ENCODE results near the gene ERC2.

The ERC2 gene

DNA sequence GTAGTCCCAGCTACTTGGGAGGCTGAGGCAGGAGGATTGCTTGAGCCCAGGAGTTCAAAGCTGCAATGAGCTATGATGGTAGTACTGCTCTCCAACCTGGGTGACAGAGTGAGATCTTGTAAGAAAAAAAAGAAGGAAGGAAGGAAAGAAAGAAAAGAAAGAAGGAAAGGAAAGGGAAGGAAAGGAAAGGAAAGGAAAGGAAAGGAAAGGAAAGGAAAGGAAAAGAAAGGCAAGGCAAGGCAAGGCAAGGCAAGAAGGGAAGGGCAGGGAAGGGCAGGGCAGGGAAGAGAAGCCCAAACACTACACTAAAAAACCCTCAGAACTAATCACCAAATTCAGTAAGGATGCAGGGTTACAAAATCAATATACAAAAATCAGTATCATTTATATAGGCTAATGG is 341.6 kb downstream of the ERC2 start:
- Histone ChIP-seq H3K9ac (ENCODE audit: low read depth, low read length) (no peak overlapping the region), H3K4me1 (ENCODE audit: insufficient read depth, low read length) (peaks cover 46% of the 10 kb centered on the region), H3K36me3 (ENCODE audit: insufficient read depth, low read length) (no peaks in the 10 kb centered on the region), H3K9me3 (ENCODE audit: control insufficient read depth, insufficient read depth, low read length) (no peaks in the 10 kb centered on the region)

DNA sequence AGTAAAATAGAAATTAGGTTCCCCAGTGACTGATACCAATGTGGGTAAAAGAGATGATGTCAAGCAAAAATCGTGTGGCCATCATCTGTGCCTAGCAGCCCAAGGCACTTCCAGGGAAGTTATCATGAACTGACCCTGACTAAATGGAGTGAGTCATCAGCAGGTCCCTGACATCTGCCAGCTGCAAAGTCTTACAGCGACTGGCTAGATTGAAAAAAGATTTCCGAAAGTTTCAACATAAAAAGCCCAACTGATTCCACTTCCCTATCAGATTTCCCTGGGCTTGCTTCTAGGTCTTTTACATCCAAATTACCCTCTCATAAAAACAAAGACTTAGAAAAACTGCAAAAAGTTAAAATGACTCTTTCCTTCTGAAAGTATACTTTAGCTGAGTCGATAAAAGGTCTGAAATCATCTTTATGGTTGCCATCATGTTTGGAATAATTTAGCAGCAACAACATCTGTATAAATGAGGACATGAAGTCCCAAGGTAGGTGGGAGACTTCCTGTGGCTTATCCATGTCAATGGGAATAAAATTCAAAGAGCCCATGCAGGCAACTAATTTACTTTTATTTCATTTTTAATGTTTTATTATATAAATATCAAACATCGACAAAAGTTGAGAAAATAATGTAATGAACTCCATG is 342.8 kb downstream of the ERC2 start:
- H3K4me1 ChIP-seq (ENCODE audit: insufficient read depth, low read length), result peaks cover 37% of the 10 kb centered on the region

DNA sequence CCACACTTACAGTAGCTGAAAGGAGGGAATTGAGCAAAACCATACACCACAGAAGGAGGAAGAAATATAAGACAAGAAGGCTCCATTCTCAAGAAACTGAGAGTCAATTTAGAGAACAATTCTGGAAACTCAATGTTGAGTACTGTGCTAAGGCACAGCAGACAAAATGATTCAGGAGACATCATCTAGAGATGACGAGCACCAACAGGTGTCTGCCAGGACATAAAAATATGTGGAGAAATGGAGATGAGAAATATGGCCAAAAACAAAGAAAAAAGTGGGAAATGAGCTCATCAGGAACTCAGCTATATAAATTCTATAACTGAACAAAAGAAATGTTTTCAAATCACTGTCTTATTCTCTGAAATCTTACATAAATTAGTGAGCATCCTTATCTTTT is 343.7 kb downstream of the ERC2 start:
- H3K9ac ChIP-seq (ENCODE audit: low read depth, low read length), result no peak overlapping the region
- H3K4me1 ChIP-seq (ENCODE audit: insufficient read depth, low read length), result peaks cover 36% of the 10 kb centered on the region
- no peaks in the 10 kb centered on the region for H3K36me3 ChIP-seq (ENCODE audit: insufficient read depth, low read length)
- H3K9me3 ChIP-seq (ENCODE audit: control insufficient read depth, insufficient read depth, low read length), result no peaks in the 10 kb centered on the region

More for the DNA sequence above, 342.8 kb downstream of the ERC2 start:
- Histone ChIP-seq H3K36me3 (ENCODE audit: insufficient read depth, low read length) (no peaks in the 10 kb centered on the region), H3K9ac (ENCODE audit: low read depth, low read length) (no peak overlapping the region), H3K9me3 (ENCODE audit: control insufficient read depth, insufficient read depth, low read length) (no peaks in the 10 kb centered on the region)

DNA sequence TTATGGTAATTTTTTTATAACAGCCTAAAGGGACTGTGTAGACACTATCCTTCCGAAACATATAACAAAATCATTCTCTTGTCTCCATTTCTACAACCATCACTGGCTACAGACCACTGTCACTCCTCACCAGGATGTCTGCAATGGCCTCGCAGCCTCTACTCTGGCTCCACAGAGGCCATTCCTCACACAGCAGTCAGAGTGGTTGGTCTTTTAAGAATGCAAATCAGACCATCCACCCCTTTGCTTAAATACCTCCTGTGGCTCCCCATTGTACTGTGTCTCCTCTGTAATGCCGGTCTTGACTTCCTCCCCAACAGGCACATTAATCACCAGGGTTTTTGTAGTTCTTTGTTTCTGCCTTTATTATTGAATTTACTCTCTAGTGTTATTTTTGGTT is 344.8 kb downstream of the ERC2 start:
- Histone ChIP-seq H3K9me3 (ENCODE audit: control insufficient read depth, insufficient read depth, low read length) (no peaks in the 10 kb centered on the region), H3K4me1 (ENCODE audit: insufficient read depth, low read length) (peaks cover 34% of the 10 kb centered on the region), H3K36me3 (ENCODE audit: insufficient read depth, low read length) (no peaks in the 10 kb centered on the region), H3K9ac (ENCODE audit: low read depth, low read length) (no peak overlapping the region)

DNA sequence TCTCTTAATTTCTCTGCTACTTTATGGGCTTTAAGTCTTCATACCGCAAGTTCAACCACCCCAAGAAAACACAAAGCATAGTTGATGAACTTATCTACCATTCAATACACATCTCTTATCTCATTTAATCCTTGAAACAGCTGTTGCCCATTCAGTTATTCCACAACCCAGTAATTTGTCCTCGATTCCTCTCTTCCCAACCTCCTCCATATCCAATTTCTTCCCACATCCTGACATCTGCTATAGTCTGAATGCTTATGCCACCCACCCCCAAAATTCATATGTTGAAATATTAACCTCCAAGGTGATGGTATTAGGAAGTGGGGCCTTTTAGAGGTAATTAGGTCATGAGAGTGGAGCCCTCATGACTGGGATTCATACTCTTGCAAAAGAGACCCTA is 345.4 kb downstream of the ERC2 start:
- H3K36me3 ChIP-seq (ENCODE audit: insufficient read depth, low read length), result no peaks in the 10 kb centered on the region
- peaks cover 34% of the 10 kb centered on the region for H3K4me1 ChIP-seq (ENCODE audit: insufficient read depth, low read length)
- H3K9ac ChIP-seq (ENCODE audit: low read depth, low read length), result no peak overlapping the region
- no peaks in the 10 kb centered on the region for H3K9me3 ChIP-seq (ENCODE audit: control insufficient read depth, insufficient read depth, low read length)

DNA sequence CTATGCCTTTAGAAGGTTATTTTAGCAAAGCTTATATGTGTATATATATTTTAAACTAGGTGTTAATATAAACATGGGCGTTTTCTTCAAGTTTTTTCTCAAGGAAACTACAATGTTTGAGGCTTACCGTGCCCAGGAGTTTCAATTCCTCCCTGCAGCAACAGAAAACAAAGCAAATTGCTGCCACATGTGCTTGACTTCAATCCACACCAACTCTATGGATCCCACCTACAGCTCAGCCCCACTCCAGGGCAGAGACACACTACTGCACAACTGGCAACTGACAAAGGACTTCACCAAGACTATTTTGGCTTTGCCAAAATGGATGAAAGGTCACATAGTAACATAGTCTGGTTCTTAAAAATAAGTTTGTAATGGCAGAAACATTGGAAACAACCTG is 346.6 kb downstream of the ERC2 start:
- Histone ChIP-seq H3K36me3 (ENCODE audit: insufficient read depth, low read length) (no peaks in the 10 kb centered on the region), H3K4me1 (ENCODE audit: insufficient read depth, low read length) (peaks cover 41% of the 10 kb centered on the region), H3K9me3 (ENCODE audit: control insufficient read depth, insufficient read depth, low read length) (no peaks in the 10 kb centered on the region), H3K9ac (ENCODE audit: low read depth, low read length) (no peak overlapping the region)

DNA sequence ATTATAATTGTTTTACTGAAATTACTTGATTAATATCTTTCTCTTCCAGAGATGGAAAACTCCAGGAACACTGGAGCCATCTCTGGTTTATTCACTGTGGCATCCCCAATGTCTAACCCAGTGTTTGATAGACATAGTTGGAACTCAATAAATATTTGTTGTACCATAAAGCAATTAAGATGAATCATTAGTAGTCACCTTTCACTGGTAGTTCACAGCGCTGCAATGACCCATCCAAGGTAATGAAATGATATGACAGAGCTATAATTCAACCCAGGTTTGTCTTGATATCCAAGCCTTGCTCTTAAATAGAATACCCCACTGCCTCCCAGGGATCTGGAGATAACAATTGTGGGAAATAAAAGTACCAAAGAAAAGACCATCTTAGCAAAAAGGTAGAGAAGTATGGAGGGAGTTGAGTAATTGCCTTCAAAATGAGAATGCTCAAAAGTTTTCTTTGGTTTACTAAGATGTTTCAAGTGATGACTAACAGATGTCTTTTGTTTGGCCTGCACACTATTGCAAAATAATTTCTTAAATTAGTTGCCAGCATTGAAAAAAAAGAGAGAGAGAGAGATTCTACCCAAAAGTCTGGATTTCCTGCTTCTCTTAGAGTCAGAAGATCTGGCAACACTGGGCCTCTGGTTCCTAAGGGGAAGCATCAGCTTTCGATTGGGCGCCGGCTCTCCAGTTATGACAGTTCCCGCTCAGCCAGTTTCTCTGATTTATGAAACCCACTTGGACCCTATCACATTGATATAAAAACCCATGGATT is 348.5 kb downstream of the ERC2 start:
- H3K4me1 ChIP-seq (ENCODE audit: insufficient read depth, low read length), result peaks cover 45% of the 10 kb centered on the region

DNA sequence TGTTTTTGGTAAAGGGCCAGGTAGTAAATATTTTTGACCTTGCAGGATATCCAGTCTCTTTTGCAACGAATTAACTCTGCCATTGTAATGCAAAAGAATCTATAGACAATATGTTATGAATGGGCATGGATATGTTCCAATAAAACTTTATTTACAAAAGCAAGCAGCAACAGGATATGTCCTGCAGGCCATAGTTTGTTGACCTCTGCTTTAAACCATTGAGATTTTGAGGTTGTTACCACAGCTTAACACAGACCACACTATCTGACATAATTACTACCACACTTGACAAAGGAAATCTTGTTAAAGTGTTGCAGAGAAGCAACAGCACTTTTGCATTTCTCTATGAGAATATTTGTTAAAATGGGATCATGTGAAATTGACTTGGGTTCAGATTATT is 349.3 kb downstream of the ERC2 start:
- no peaks in the 10 kb centered on the region for H3K9me3 ChIP-seq (ENCODE audit: control insufficient read depth, insufficient read depth, low read length)
- H3K9ac ChIP-seq (ENCODE audit: low read depth, low read length), result no peak overlapping the region
- no peaks in the 10 kb centered on the region for H3K36me3 ChIP-seq (ENCODE audit: insufficient read depth, low read length)
- peaks cover 45% of the 10 kb centered on the region for H3K4me1 ChIP-seq (ENCODE audit: insufficient read depth, low read length)

More for the DNA sequence above, 348.5 kb downstream of the ERC2 start:
- Histone ChIP-seq H3K36me3 (ENCODE audit: insufficient read depth, low read length) (no peaks in the 10 kb centered on the region), H3K9me3 (ENCODE audit: control insufficient read depth, insufficient read depth, low read length) (no peaks in the 10 kb centered on the region), H3K9ac (ENCODE audit: low read depth, low read length) (no peak overlapping the region)

DNA sequence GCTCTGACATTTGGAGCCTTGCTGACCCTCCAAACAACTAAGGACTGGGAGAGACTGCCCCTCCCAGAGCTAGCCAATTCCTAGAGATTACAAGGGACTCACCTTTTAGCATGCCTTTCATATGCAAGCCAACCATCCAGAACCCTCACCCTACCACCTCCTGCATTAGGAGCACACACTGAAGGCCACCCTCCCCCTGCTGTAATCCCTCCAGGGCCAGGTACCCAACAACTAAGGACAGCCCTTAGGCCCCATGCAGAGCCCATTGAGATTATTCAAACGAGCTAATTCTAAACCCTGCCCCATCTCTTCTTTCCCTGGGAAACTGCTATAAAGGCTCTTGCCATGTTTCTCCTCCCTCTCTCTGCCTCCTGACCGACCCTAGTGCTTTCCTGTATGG is 352.6 kb downstream of the ERC2 start:
- no peak overlapping the region for H3K9ac ChIP-seq (ENCODE audit: low read depth, low read length)
- peaks cover 57% of the 10 kb centered on the region for H3K4me1 ChIP-seq (ENCODE audit: insufficient read depth, low read length)
- no peaks in the 10 kb centered on the region for H3K36me3 ChIP-seq (ENCODE audit: insufficient read depth, low read length)
- H3K9me3 ChIP-seq (ENCODE audit: control insufficient read depth, insufficient read depth, low read length), result no peaks in the 10 kb centered on the region

DNA sequence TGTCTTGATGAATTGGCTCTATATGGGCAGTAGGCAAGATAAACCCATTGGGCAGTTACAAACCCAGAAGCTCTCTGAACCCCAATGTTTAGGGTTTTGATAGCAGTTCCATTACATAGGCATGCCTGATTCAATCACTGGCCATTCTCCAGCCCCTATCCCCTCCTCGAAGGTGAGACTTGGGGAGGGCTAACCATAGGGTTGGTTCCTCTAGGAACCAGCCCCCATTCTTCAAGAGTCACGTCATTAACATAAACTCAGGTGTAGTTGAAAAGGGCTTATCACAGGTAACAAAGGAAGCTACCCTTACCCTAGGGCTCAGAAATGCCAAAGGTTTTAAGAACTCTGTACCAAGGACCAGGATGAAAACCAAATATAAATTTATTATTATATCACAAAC is 353.1 kb downstream of the ERC2 start:
- Histone ChIP-seq H3K36me3 (ENCODE audit: insufficient read depth, low read length) (no peaks in the 10 kb centered on the region), H3K4me1 (ENCODE audit: insufficient read depth, low read length) (peaks cover 58% of the 10 kb centered on the region), H3K9ac (ENCODE audit: low read depth, low read length) (no peak overlapping the region)

DNA sequence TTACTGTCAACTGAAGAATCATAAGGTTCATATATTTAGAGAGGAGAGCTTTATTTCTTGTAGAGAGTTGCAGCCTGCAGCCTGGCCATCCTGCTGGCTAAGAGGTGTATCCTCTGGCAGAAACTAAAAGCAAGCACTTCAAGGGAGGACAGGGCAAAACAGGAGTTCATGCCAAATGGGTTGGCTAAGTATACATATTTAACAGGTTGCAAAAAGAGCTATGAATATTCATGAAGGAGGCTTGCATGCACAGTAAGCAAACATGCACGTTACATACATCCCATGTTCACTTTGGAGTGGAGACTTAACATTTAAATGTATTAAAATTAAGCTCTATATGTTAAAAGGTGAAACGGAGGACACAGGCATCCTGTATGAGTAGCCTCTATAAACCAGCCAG is 354.4 kb downstream of the ERC2 start:
- Histone ChIP-seq H3K9ac (ENCODE audit: low read depth, low read length) (no peak overlapping the region), H3K4me1 (ENCODE audit: insufficient read depth, low read length) (peaks cover 58% of the 10 kb centered on the region), H3K36me3 (ENCODE audit: insufficient read depth, low read length) (no peaks in the 10 kb centered on the region), H3K9me3 (ENCODE audit: control insufficient read depth, insufficient read depth, low read length) (no peaks in the 10 kb centered on the region)

More for the DNA sequence above, 353.1 kb downstream of the ERC2 start:
- no peaks in the 10 kb centered on the region for H3K9me3 ChIP-seq (ENCODE audit: control insufficient read depth, insufficient read depth, low read length)

DNA sequence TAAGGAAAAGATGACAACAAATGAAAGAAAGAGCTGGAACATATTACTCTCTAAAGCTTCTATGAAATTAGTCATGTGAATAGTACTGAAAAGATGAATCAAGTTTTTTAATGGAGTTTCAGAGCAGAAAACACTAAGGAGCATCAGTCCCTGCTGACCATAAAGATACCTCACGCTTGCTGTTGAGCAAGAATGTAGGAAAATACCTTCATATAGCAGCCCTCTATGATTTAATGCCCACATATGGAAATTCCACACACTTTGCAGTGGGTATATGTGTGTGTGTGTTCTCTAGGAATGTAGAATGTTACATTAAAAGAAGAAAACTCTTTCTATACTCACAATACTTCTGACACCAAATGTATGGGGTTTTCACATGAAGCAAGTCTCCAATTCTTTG is 355.0 kb downstream of the ERC2 start:
- Histone ChIP-seq H3K4me1 (ENCODE audit: insufficient read depth, low read length) (peaks cover 57% of the 10 kb centered on the region), H3K9ac (ENCODE audit: low read depth, low read length) (no peak overlapping the region), H3K9me3 (ENCODE audit: control insufficient read depth, insufficient read depth, low read length) (no peaks in the 10 kb centered on the region), H3K36me3 (ENCODE audit: insufficient read depth, low read length) (no peaks in the 10 kb centered on the region)

DNA sequence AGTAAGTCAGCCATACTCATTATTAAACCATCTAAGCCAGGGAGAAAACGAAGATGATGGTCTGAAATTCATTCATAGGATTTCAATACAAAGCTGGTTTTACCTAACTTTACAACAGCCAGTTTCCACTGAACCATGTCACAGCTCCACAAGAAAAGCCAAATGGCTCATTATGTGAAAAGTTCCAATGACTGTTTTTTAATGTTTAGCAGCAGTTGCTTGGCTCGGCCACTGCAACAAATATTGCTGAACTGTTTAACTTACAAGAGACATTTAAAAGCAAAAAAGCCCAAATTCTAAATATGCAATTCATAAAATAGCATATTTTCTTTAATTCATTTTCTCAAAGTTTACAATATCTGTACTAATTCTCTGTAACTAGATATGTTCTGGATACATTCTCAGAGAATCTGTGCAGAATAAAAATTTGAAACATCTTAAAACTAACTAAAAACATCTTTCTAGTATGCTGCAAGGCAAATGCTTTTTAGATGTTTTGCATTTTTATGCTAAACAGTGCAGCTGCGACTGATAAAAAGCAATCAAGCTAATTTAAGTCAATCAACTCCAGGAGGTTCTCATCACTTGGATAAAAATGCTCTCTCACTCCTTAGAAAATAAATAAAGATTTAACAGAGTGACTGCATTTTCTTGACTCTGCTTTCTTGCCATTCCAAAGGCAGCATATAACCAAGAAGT is 356.5 kb downstream of the ERC2 start:
- no peak overlapping the region for H3K9ac ChIP-seq (ENCODE audit: low read depth, low read length)
- no peaks in the 10 kb centered on the region for H3K9me3 ChIP-seq (ENCODE audit: control insufficient read depth, insufficient read depth, low read length)
- no peaks in the 10 kb centered on the region for H3K36me3 ChIP-seq (ENCODE audit: insufficient read depth, low read length)
- peaks cover 47% of the 10 kb centered on the region for H3K4me1 ChIP-seq (ENCODE audit: insufficient read depth, low read length)

DNA sequence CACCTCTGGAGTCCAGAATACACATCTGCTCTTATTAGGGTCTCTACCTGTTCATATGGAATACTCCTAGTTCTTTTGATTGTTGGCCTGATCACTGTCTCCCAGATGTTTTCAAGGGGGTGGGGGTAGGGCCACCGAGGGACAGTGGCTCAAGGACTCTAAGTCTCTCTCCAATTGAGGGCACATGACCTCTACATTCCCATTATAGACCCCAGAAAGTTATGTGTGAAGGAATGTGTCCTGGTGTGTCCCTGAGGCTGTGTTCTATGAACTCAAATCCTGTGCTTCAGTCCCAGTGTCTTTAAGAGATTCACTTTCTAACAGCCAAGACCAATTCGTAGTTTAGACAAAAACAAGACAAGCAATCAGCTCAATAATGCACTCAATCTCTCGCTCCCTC is 357.4 kb downstream of the ERC2 start:
- H3K4me1 ChIP-seq (ENCODE audit: insufficient read depth, low read length), result peaks cover 40% of the 10 kb centered on the region
- H3K9ac ChIP-seq (ENCODE audit: low read depth, low read length), result no peak overlapping the region
- H3K36me3 ChIP-seq (ENCODE audit: insufficient read depth, low read length), result no peaks in the 10 kb centered on the region

DNA sequence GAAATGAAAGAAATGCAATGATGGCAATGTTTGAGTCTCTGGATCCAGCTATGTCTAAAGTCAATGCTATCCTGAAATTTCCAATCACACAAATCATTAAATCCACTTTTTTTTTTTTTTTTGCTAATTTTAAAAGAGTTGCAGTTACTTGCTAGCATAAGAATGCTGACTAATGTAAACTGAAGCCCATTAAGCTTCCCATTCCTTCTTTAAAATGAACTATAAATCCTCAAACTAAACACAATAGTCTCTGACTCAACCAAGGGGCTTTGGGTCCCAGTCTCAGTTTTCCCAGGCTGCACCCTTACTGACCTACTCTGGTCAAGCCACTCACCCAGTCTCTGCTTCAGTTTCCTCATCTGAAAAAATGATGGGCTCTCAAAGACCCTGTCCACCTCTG is 361.1 kb downstream of the ERC2 start:
- H3K9ac ChIP-seq (ENCODE audit: low read depth, low read length), result no peak overlapping the region
- no peaks in the 10 kb centered on the region for H3K36me3 ChIP-seq (ENCODE audit: insufficient read depth, low read length)
- H3K4me1 ChIP-seq (ENCODE audit: insufficient read depth, low read length), result peaks cover 20% of the 10 kb centered on the region
- no peaks in the 10 kb centered on the region; the same call in 1 of the 2 replicates for H3K9me3 ChIP-seq (ENCODE audit: control insufficient read depth, insufficient read depth, low read length)

More for the DNA sequence above, 357.4 kb downstream of the ERC2 start:
- no peaks in the 10 kb centered on the region; the same call in 1 of the 2 replicates for H3K9me3 ChIP-seq (ENCODE audit: control insufficient read depth, insufficient read depth, low read length)
